Natural killer cell (primary cell): ENCODE results near the gene CARTPT. TPM values are rescaled to one million over a fixed set of nuclear protein-coding genes. Genes with fewer than 3 reads are reported as not detected.

Experiments used
- ATAC-seq, 3 donors: fragments of 150-1000 bp in 2 of 3; fragments of 200-7000 bp in 1 of 3; cut with Tn5 transposase; 1 replicate in 1 of 3; 2 replicates in 2 of 3; pipeline ENCODE4 v1.10.0; 2021; ENCODE audit warnings: mild to moderate bottlenecking in 2 of 3, moderate library complexity in 2 of 3
- DNase-seq, 2 donors: peaks; one replicate each; pipeline versions ENCODE4 v3.0.0 to v3.0.0-alpha.2; 2013 to 2021; ENCODE audit warnings: mixed read lengths in 1 of 2
- H3K27ac ChIP-seq: one replicate; pipeline ENCODE4 v1.5.1; 2013; ENCODE audit warnings: mild to moderate bottlenecking, low read length
- H3K27me3 ChIP-seq: one replicate; pipeline ENCODE4 v1.6.1; 2013; ENCODE audit warnings: low read length; ENCODE audit not compliant: control insufficient read depth, insufficient read depth
- H3K36me3 ChIP-seq: one replicate; pipeline ENCODE4 v1.6.1; 2013; ENCODE audit warnings: low read length; ENCODE audit not compliant: control insufficient read depth, insufficient read depth
- H3K4me1 ChIP-seq: one replicate; pipeline ENCODE4 v1.6.1; 2013; ENCODE audit warnings: low read length; ENCODE audit not compliant: control insufficient read depth, insufficient read depth
- H3K4me3 ChIP-seq: one replicate; pipeline ENCODE4 v1.5.1; 2013; ENCODE audit warnings: low read length
- H3K9me3 ChIP-seq: one replicate; pipeline ENCODE4 v1.6.1; 2013; ENCODE audit warnings: low read length; ENCODE audit not compliant: control insufficient read depth, insufficient read depth
- H3K27ac Mint-ChIP-seq, 2 donors: one replicate each; pipeline ENCODE4 v1.8.0; 2022; ENCODE audit warnings: mild to moderate bottlenecking in 2 of 2, mixed read lengths in 2 of 2, moderate library complexity in 1 of 2
- H3K27me3 Mint-ChIP-seq, 2 donors: one replicate each; pipeline ENCODE4 v1.8.0; 2022; ENCODE audit warnings: low read depth in 2 of 2, mixed read lengths in 2 of 2
- H3K36me3 Mint-ChIP-seq: one replicate; pipeline ENCODE4 v1.8.0; 2022; ENCODE audit warnings: mixed read lengths
- H3K4me1 Mint-ChIP-seq, 2 donors: one replicate each; pipeline ENCODE4 v1.8.0; 2022; ENCODE audit warnings: mixed read lengths in 2 of 2
- H3K4me3 Mint-ChIP-seq: one replicate; pipeline ENCODE4 v1.8.0; 2022; ENCODE audit warnings: mild to moderate bottlenecking, moderate library complexity, mixed read lengths
- H3K9me3 Mint-ChIP-seq, 2 donors: one replicate each; pipeline ENCODE4 v1.8.0; 2022; ENCODE audit warnings: mixed read lengths in 2 of 2
- WGBS: methylation state at CpG from one replicate; pipeline ENCODE4 v1.1.7; 2013; ENCODE audit warnings: missing lambda C conversion rate; ENCODE audit not compliant: insufficient coverage; 5-methylcytosine and 5-hydroxymethylcytosine counted together
- intact Hi-C: fragments of 100-400 bp; cut with micrococcal nuclease; formaldehyde crosslinking; loops from one replicate; pipeline ENCODE4 v1.14.2; 2022
- total RNA-seq, 4 donors: library from RNA; stranded (reverse); fragments of 120-200 nt in 1 of 4; gene quantifications; one replicate each; pipeline versions ENCODE4 v1.2.3 to v1.2.4, GENCODE V29; 2013 to 2022
- TF ChIP-seq, protein P1 (sequence below): fragments of 200-600 bp; IDR thresholded peaks from one replicate; pipeline ENCODE4 v1.8.0; 2022; ENCODE audit warnings: antibody characterized with exemption

The CARTPT gene
- total RNA-seq, 3 donors from 2014 or later (not counting 1 experiment from before 2014, with no cell fraction given), result not detected

DNA sequence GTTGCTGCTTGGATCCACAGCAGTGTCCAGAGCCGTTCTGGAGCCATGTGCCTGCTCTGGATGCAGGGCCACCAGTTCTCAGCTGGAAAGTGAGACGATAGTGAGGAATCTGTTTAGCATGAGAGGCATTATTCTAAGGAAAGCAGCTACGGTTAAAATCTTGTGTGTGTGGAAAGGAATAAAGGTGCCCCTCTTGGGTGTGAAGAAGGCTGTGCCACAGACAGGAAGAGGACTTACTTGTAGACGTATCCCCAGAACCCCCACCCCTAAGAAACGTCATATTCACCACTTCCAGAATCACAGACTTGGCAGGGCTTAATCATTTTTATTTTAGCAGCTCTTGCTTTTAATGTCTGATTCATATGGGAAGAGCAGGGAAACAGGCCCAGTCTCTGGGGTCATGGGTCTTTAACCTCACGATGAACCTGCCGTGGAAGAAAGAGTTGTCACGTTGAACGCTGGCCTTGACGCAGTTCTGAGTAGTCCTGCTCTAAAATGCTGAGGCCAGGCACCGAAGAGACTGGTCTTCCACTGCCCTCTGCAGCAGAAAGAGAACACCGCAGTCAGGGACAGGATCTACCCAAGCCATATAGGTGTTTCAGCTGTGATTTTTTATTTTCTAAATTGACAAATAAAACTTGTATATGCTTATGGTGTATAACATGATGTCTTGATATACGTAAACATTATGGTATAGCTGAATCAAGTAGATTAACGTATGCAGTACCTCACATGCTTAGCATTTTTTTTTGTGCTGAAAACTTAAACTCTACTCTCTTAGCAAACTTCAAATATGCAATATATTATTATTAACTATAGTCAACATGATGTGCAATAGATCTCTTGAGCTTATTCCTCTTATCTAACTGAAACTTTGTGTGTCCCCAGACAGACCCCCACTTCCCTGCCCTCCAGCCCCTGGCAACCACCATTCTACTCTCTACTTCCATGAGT lies 38.8 kb downstream of the CARTPT start:
- Histone ChIP-seq H3K9me3 (no peaks in the 10 kb centered on the region), H3K4me1 (peaks cover 4% of the 10 kb centered on the region), H3K4me3 (no peak overlapping the region), H3K27ac (no peak overlapping the region), H3K36me3 (no peaks in the 10 kb centered on the region), H3K27me3 (no peaks in the 10 kb centered on the region)
- peak in 1 of 2 donors; percentile 63 for DNase-seq
- Mint-ChIP-seq H3K9me3 (no peaks in the 10 kb centered on the region), H3K27ac (peak overlapping the region in 1 of 2 donors; percentile 28), H3K4me1 (peaks cover 9 to 10% of the 10 kb centered on the region in 2 donors), H3K27me3 (no peaks in the 10 kb centered on the region), H3K4me3 (peak overlapping the region; percentile 35), H3K36me3 (no peaks in the 10 kb centered on the region)
- peak; percentile 92 to 94 (median 93) for ATAC-seq
- WGBS, result 25% methylated on average over 12 of the region's 14 CpGs
- intact Hi-C loops, result loop anchor here (5.0 kb wide), 1 partner anchor 281 kb away; no protein-coding TSS in a partner anchor
- TF ChIP-seq, protein P1, sequence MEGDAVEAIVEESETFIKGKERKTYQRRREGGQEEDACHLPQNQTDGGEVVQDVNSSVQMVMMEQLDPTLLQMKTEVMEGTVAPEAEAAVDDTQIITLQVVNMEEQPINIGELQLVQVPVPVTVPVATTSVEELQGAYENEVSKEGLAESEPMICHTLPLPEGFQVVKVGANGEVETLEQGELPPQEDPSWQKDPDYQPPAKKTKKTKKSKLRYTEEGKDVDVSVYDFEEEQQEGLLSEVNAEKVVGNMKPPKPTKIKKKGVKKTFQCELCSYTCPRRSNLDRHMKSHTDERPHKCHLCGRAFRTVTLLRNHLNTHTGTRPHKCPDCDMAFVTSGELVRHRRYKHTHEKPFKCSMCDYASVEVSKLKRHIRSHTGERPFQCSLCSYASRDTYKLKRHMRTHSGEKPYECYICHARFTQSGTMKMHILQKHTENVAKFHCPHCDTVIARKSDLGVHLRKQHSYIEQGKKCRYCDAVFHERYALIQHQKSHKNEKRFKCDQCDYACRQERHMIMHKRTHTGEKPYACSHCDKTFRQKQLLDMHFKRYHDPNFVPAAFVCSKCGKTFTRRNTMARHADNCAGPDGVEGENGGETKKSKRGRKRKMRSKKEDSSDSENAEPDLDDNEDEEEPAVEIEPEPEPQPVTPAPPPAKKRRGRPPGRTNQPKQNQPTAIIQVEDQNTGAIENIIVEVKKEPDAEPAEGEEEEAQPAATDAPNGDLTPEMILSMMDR, result peak; percentile 35

DNA sequence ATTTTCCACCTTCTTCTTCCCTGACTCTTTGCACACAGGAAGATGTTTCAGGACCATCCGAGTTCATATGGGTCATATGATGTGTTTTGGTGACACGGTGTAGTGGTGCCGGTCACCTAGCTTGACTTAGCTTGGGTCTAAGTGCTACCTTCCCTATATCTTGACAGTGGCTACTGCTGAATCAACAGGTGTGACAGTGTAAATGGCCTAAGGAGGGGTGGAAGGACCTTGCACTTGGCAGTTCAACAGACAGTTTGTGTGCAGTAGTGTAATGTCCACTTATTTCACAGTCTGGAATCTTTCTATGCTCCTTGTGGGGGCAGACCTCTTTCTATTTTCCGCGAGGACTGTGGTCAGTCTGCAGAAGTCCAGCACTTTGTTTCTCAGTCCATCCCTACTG lies 43.8 kb downstream of the CARTPT start:
- no peaks in the 10 kb centered on the region for H3K36me3 ChIP-seq
- H3K36me3 Mint-ChIP-seq, result no peaks in the 10 kb centered on the region
- no peak overlapping the region for H3K4me3 ChIP-seq
- no peak overlapping the region for H3K4me3 Mint-ChIP-seq
- H3K9me3 Mint-ChIP-seq, result no peaks in the 10 kb centered on the region
- H3K27me3 Mint-ChIP-seq, result peaks cover 6 to 30% of the 10 kb centered on the region in 2 donors
- peaks cover 2% of the 10 kb centered on the region in 2 donors for H3K4me1 Mint-ChIP-seq
- TF ChIP-seq, protein P1, result no peak
- ATAC-seq (no peak), DNase-seq (no peak)
- intact Hi-C loops, result no loop called here
- no peak overlapping the region for H3K27ac ChIP-seq
- H3K9me3 ChIP-seq, result no peaks in the 10 kb centered on the region
- H3K27me3 ChIP-seq, result no peaks in the 10 kb centered on the region
- 94% methylated on average over 5 of the region's 5 CpGs for WGBS
- H3K4me1 ChIP-seq, result peaks cover 2% of the 10 kb centered on the region
- H3K27ac Mint-ChIP-seq, result no peak overlapping the region

DNA sequence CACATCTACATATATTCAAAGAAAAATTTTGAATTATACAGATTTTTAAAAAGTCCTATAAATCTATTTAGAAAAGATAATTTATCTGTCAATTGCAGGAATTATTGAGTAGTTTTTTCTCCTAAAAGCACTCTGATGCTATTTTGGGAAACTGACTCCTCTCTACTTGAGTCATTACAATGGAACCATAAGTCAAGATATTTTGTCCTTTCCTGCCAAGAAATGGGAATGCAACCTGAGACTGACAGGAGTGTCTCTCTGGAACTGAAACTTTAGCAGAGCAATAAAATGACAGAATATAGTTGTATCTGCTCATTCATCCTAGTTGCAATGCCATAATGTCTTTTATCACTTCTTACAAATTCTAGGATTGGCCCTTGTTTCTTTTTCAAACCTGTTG lies 48.6 kb downstream of the CARTPT start:
- Histone ChIP-seq H3K27me3 (no peaks in the 10 kb centered on the region), H3K4me3 (no peak overlapping the region), H3K9me3 (no peaks in the 10 kb centered on the region), H3K36me3 (no peaks in the 10 kb centered on the region), H3K27ac (no peak overlapping the region), H3K4me1 (no peaks in the 10 kb centered on the region)
- H3K27ac Mint-ChIP-seq, result no peak overlapping the region
- no peaks in the 10 kb centered on the region for H3K9me3 Mint-ChIP-seq
- DNase-seq (no peak), ATAC-seq (no peak)
- H3K27me3 Mint-ChIP-seq, result peaks cover 6 to 37% of the 10 kb centered on the region in 2 donors
- H3K36me3 Mint-ChIP-seq, result no peaks in the 10 kb centered on the region
- H3K4me3 Mint-ChIP-seq, result no peak overlapping the region
- TF ChIP-seq, protein P1, result no peak
- intact Hi-C loops, result no loop called here
- no peaks in the 10 kb centered on the region for H3K4me1 Mint-ChIP-seq
